Effector CD8-positive, alpha-beta T cell (primary cell): Measurements from ENCODE around the gene IVD.

Experiments
- DNase-seq: peaks from one replicate; lab custom pipeline; 2025; lab: John Stamatoyannopoulos, UW
- total RNA-seq, 4 experiments: gene quantifications; one replicate each; lab custom pipeline; 2026; lab: John Stamatoyannopoulos, UW

IVD gene
- 52.9 to 82.6 (median 69.0) reads per million in 4 experiments for total RNA-seq

- peak; percentile 86 for DNase-seq
Measured at GRCh38 chr15:40405501-40406381, at the start of gene IVD. IVD (plus strand) TSS chr15:40405795; CDS start chr15:40405828, 33 bp downstream.

DNA sequence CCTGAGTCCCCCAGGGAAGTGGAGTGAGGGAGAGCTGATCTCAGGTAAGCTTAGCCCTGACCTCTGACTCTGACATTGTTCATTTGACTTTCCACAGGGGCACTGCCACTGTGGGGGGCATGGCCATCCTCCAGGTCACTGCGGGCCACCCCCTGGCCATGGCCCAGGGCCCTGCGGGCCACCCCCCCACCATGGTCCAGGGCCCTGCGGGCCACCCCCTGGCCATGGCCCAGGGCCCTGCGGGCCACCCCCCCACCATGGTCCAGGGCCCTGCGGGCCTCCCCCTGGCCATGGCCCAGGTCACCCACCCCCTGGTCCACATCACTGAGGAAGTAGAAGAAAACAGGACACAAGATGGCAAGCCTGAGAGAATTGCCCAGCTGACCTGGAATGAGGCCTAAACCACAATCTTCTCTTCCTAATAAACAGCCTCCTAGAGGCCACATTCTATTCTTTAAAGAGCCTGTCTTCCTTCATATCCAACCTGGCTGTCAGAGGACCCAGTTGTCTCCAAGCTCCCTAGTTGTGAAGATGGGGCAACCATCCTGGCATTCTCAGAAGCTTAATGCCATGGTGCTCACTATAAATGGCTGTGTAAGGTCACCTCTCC lies 49.5 kb upstream of the IVD start:
- DNase-seq, result no peak

DNA sequence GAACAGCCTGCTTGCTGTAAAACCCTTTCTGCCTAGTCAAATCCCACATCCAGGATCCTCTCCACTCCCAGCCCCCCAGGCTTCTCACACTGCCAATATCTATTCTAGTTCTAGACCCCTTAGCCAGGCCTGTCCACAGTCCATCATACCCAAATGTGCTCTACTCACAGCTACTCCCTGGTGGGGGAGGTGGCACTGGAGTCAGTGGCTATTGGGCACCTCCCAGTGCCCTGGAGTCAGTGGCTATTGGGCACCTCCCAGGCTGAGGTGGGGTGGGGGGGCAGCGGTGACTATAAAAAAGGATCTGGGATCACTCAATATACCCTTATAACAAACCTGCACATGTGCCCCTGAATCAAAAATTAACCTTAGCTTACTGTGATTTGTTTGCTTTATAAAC lies 48.3 kb upstream of the IVD start:
- DNase-seq, result no peak

DNA sequence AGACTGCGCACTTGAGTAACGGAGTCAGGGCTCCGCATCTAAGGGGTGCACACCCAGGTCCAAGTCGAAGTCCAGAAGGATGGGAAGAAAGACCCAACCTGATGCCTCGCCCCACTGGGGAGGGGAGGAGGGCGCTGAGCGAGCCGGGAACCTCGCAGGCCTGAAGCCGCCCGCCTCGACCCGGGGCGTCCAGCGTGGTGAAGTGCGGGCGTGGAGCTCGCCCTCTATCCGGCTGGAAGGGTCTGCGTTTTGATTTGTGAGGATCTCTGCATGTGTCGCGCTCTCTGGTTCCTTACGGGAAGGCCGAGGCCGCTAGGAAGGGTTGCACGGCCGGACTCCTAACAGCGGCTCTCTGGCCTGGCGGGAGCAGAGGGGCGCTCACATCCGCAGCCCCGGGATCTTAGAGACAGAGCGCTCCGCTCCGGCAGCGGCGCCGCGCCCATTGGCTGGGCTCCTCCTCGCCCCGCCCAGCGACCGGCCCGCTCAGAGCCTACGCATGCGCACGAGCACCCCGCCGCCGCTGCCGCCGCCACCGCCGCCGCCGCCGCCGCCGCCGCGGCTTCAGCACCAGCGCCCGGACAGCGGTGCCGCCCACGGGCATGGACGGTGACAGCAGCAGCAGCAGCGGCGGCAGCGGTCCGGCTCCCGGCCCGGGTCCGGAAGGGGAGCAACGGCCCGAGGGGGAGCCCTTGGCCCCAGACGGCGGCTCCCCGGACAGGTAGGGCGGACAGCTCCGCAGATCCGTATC lies 47.7 kb upstream of the IVD start, which contains the start of gene DISP2:
DISP2 (plus strand) TSS at position 497 of the 748 bp plus-strand sequence; CDS start at position 600, 103 bp downstream.
- DNase-seq, result peak; percentile 83

GRCh38 chr15:40358471-40359353 lies 46.9 kb upstream of the IVD start:
- no peak for DNase-seq

GRCh38 chr15:40360015-40360414 lies 45.6 kb upstream of the IVD start:
- no peak for DNase-seq

GRCh38 chr15:40361640-40362039 lies 44.0 kb upstream of the IVD start:
- no peak for DNase-seq

- no peak for DNase-seq
Measured at GRCh38 chr15:40363611-40364010, 42.0 kb upstream of the IVD start.

GRCh38 chr15:40364251-40364650 lies 41.3 kb upstream of the IVD start:
- no peak for DNase-seq

DNA sequence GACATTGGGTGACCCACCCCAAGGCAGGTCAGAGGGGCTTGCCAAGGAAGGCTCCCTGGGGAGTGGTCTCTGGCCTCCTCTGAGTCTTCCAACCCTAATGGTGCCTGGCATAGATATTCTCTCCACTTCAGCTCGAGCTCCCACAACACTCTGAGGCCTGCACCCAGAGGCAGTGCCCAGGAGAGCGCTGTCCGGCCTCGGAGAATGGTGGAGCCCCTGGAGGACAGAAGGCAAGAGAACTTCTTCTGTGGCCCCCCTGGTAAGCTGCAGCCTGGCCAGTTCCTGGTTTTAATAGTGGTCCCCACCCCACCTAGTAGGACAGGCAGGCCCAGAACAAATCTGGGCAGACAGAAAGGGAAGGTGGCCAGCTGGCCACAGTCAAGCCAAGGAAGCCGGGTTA lies 40.6 kb upstream of the IVD start:
- DNase-seq, result no peak

DNA sequence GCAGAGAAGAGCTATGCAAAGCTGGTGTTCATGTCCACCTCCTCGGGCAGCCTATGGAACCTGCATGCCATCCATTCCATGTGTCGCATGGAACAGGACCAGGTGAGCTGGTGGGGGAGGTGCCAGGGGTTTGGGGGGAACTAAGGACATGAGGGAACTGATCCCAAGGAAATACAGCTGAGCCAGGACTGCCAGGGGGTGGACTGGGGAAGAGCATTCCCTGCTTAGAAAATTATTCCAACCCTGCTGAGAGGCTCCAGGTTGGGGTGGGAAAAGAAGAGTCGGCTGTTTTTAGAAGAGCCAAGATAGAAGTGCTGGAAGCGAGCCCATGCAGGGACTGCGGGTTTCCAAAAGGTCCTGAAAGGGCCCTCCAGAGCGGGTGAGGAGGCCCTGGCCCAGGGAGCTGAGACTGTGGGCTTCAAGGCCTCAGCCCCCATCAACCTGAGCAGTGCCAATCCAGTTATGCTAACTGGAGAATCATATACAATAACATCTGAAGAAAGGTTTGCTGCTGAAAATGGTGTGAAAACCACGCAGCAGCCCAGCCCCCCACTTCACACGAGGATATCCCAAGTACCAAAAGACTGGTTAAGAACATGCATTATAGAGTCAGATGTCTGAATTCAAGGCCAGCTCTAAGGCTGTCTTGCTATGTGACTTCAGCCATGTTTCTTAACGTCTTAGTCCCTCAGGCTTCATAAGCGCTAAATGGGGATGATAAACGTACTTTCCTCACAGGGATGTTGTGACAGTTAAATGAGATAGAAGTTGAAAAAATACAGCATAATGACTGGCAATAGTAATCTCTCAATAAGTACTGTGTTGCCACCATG lies 39.8 kb upstream of the IVD start:
- DNase-seq, result no peak

DNA sequence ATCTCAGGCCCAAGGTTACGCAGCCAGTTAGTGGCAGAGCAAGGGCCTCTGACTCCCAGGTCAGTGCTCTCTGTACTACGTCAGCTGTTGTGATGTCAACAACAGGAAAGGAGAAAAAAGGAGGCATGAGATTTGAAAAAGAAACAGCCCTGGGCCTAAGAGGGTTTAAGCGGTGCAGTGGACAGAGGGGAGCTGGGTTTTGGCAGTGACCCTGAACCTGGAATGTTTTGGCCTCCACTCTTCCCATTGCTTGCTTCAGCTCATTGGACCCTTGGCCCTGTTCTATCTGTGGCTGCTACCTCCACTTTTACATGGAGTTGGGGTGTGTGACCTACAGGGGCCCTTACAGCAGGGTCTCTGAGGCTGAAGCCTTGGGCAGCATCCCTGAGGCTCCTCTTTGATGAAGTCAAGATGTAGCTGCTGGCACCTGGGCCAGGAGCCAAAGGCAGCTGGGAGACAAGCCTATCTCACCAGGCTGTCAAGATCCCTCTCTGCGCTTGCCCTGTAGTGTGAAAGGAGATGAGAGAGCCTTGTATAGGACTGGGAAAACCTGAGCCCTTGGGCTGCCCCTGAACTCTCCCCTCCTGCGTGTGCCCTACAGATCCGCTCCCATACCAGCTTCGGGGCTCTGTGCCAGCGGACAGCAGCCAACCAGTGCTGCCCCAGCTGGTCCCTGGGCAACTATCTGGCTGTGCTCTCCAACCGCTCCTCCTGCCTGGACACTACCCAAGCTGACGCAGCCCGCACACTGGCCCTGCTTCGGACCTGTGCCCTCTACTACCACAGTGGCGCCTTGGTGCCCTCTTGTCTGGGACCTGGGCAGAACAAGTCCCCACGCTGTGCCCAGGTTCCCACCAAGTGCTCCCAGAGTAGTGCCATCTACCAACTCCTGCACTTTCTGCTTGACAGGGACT lies 38.9 kb upstream of the IVD start:
- DNase-seq, result no peak

DNA sequence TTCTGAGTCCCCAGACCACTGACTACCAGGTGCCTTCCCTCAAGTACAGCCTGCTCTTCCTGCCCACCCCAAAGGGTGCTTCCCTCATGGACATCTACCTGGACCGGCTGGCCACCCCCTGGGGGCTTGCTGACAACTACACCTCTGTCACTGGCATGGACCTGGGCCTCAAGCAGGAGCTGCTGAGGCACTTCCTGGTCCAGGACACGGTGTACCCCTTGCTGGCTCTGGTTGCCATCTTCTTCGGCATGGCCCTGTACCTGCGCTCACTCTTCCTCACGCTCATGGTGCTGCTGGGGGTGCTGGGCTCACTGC lies 38.3 kb upstream of the IVD start:
- no peak for DNase-seq

GRCh38 chr15:40367686-40368611 lies 37.6 kb upstream of the IVD start:
- peak; percentile 70 for DNase-seq

DNA sequence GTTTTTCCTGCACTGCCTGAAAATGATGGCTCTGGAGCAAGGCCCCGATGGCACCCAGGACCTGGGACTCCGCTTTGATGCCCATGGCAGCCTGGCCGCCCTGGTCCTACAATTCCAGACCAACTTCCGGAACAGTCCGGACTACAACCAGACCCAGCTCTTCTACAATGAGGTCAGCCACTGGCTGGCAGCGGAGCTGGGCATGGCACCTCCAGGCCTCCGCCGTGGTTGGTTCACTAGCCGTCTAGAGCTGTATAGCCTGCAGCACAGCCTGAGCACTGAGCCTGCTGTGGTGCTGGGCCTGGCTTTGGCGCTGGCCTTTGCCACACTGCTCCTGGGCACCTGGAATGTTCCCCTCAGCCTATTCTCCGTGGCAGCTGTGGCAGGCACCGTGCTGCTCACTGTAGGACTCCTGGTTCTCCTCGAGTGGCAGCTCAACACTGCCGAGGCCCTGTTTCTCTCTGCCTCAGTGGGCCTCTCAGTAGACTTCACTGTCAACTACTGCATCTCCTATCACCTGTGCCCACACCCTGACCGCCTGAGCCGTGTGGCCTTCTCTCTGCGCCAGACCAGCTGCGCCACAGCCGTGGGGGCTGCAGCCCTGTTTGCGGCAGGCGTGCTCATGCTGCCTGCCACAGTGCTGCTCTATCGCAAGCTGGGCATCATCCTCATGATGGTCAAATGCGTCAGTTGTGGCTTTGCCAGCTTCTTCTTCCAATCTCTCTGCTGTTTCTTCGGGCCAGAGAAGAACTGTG lies 36.7 kb upstream of the IVD start:
- DNase-seq, result no peak

GRCh38 chr15:40369474-40369869 lies 36.1 kb upstream of the IVD start:
- DNase-seq, result no peak

- DNase-seq, result no peak
Measured at GRCh38 chr15:40369971-40370370, 35.6 kb upstream of the IVD start.

DNA sequence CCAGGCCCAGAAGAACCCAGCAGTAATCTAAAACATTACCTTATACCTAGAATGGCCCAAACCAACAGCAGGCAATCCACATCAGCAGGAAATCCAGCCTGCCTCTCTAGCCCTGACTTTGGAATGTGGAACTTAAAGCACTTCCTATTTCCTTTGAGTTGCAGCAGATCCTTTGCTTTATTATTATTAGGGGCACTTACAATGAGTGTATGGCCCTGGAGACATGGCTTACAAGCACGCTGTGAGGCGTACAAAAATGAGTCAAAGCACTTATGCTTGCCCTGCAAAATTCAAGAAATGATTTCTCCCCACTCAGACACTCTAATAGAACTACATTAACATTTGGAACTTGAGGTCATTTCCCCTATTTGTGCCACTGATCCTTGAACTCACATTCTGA lies 32.6 kb upstream of the IVD start:
- no peak for DNase-seq
